Stimulated activated naive CD8-positive, alpha-beta T cell treated with anti-CD3 and anti-CD28 coated beads, Interleukin-15, Interleukin-2, amounts not matched to agents 100 ng/mL and 50 ng/mL, for 24 hours (primary cell): ENCODE results near the gene PRKAG2.
"Not testable (repeated sequence)": the region's sequence is repeated elsewhere in the genome, so short reads cannot be mapped to it uniquely, and the experiment has no call there.

Experiments used
- H3K27ac Mint-ChIP-seq: one replicate; pipeline ENCODE4 v1.8.0; 2021; ENCODE audit warnings: mild to moderate bottlenecking, mixed read lengths
- H3K27me3 Mint-ChIP-seq: one replicate; pipeline ENCODE4 v1.8.0; 2021; ENCODE audit warnings: mixed read lengths
- H3K36me3 Mint-ChIP-seq: one replicate; pipeline ENCODE4 v1.8.0; 2021; ENCODE audit warnings: low read depth, mixed read lengths
- H3K4me1 Mint-ChIP-seq: one replicate; pipeline ENCODE4 v1.8.0; 2021; ENCODE audit warnings: low read depth, mixed read lengths
- H3K4me3 Mint-ChIP-seq: one replicate; pipeline ENCODE4 v1.8.0; 2021; ENCODE audit warnings: mild to moderate bottlenecking, mixed read lengths
- H3K9me3 Mint-ChIP-seq: one replicate; pipeline ENCODE4 v1.8.0; 2021; ENCODE audit warnings: mixed read lengths

Gene PRKAG2

GRCh38 chr7:151790095-151790829 lies 86.7 kb downstream of the PRKAG2 start:
- Mint-ChIP-seq H3K4me1 (peaks cover 33% of the 10 kb centered on the region), H3K36me3 (no peaks in the 10 kb centered on the region), H3K27ac (no peak overlapping the region), H3K9me3 (no peaks in the 10 kb centered on the region), H3K27me3 (no peaks in the 10 kb centered on the region), H3K4me3 (no peak overlapping the region)

GRCh38 chr7:151789380-151789947 lies 87.5 kb downstream of the PRKAG2 start:
- Mint-ChIP-seq H3K4me3 (no peak overlapping the region), H3K27me3 (no peaks in the 10 kb centered on the region), H3K36me3 (no peaks in the 10 kb centered on the region), H3K9me3 (no peaks in the 10 kb centered on the region), H3K4me1 (peaks cover 25% of the 10 kb centered on the region), H3K27ac (no peak overlapping the region)

- Mint-ChIP-seq H3K27me3 (no peaks in the 10 kb centered on the region), H3K27ac (no peak overlapping the region), H3K4me1 (peaks cover 27% of the 10 kb centered on the region), H3K4me3 (no peak overlapping the region), H3K36me3 (no peaks in the 10 kb centered on the region), H3K9me3 (no peaks in the 10 kb centered on the region)
Measured at GRCh38 chr7:151787348-151787747, 89.6 kb downstream of the PRKAG2 start.

GRCh38 chr7:151786936-151787335 lies 90.0 kb downstream of the PRKAG2 start:
- no peak overlapping the region for H3K27ac Mint-ChIP-seq
- H3K4me1 Mint-ChIP-seq, result peaks cover 27% of the 10 kb centered on the region

DNA sequence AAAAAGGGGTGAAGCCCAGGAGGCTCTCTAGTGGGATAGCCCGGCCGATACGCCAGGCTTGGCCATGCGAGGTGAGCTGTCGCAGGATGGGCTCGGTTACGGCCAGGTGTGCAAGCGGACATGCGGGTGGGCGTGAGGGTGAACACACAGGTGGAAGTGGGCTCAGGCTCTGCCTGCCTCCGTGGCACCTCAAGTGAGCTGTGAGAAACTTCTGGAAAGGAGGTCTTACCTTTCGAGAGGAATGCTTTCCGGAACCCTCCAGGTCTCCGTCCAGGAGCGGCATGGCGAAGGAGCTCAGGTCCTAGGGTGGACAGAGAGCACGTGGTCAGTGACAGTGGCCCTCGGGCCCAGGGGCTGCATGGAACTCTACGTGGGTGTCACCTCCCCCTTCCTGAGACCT lies 90.7 kb downstream of the PRKAG2 start:
- Mint-ChIP-seq H3K27ac (no peak overlapping the region), H3K4me3 (no peak overlapping the region), H3K27me3 (no peaks in the 10 kb centered on the region), H3K9me3 (no peaks in the 10 kb centered on the region), H3K36me3 (no peaks in the 10 kb centered on the region), H3K4me1 (peaks cover 27% of the 10 kb centered on the region)

More at GRCh38 chr7:151786936-151787335, 90.0 kb downstream of the PRKAG2 start:
- Mint-ChIP-seq H3K4me3 (no peak overlapping the region), H3K27me3 (no peaks in the 10 kb centered on the region), H3K9me3 (no peaks in the 10 kb centered on the region), H3K36me3 (no peaks in the 10 kb centered on the region)

DNA sequence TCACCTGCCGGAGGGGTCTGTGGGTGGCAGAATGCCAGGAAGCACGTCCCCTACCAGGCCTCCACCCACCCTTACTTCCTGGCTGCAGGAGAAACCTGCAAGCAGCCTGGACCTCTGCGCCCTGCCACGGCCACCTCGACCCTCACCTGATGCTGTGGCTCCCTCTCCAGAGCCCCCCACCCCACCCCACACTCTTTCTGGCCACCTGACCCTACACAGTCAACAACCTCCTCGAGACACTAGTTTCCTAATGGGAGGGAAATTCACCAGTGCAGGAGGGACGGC lies 91.3 kb downstream of the PRKAG2 start:
- no peak overlapping the region for H3K4me3 Mint-ChIP-seq
- H3K9me3 Mint-ChIP-seq, result no peaks in the 10 kb centered on the region
- no peaks in the 10 kb centered on the region for H3K27me3 Mint-ChIP-seq
- H3K4me1 Mint-ChIP-seq, result peaks cover 27% of the 10 kb centered on the region
- H3K36me3 Mint-ChIP-seq, result no peaks in the 10 kb centered on the region
- no peak overlapping the region for H3K27ac Mint-ChIP-seq

DNA sequence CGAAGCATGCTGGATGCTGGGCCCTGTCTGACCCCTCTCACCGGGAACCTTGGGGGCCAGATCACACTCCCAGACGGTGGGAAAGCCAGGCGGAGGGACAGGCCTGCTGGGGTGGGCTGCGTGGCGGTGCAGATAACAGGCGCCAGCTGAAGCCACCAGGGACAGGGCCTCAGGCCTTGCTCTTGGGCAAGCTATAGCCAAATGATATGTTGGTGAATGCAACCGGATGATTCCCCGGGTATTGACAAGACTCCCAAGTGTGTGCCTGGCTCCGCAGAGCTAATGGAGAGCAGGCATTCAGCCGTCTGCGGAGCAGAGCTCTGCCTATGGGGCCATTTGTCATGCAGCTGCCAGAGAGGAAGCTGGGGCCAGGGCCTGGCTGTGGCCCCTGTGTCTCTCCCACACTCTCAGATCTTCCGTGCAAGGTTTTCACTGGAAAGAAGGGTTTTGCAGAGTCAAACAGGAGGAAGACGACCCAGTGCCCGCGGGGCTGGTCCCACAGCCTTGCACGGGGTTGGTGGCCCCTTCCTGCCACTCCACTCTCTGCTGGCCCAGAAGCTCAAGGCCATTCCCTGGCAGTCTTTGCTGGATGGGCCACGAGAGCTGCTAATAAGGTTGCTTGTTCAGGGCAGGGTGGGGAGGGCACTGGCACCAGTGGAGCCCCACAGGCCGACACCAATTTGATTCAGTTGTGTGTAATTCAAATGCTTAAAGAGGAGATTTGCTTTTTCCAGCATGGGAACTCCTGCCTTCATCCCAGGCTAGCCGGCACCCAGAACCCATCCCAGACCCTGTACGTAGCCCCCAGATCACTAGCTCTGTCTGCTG lies 91.8 kb downstream of the PRKAG2 start:
- Mint-ChIP-seq H3K27me3 (no peaks in the 10 kb centered on the region), H3K36me3 (no peaks in the 10 kb centered on the region), H3K4me1 (peaks cover 27% of the 10 kb centered on the region), H3K9me3 (no peaks in the 10 kb centered on the region), H3K27ac (no peak overlapping the region), H3K4me3 (no peak overlapping the region)

DNA sequence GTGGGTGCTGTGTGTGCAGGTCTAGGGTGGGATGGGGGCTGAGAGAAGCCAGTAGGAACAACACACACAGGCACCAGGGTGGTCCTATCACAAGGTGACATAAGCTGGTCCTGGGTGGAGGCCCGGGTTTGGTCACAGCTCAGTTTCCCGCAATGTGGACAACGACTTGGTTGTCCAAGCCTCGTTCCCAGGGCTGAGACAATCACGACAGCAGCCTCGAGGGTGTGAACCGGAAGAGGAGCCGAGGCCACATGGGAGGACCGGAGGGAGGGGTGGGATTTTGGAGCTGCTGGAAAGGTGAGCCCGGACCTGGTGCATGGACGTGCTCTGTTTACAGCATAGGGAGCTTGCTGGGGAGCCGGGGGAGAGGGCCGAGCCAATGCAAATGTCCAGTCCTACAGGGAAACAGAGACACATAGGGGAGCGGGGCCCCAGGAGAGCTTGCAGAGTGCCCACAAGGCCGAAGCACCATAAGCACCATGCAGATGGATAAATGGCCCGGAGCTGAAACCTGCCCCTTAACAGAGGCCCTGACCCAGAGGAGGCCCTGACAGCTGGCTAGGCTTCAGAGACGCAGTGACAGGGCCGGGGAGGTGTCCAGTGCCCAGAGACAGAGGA lies 92.8 kb downstream of the PRKAG2 start:
- H3K27ac Mint-ChIP-seq, result no peak overlapping the region
- no peak overlapping the region for H3K4me3 Mint-ChIP-seq
- H3K36me3 Mint-ChIP-seq, result no peaks in the 10 kb centered on the region
- H3K9me3 Mint-ChIP-seq, result no peaks in the 10 kb centered on the region
- no peaks in the 10 kb centered on the region for H3K27me3 Mint-ChIP-seq
- H3K4me1 Mint-ChIP-seq, result peaks cover 24% of the 10 kb centered on the region

GRCh38 chr7:151782598-151783448 lies 94.1 kb downstream of the PRKAG2 start:
- no peaks in the 10 kb centered on the region for H3K27me3 Mint-ChIP-seq
- peaks cover 12% of the 10 kb centered on the region for H3K4me1 Mint-ChIP-seq
- no peaks in the 10 kb centered on the region for H3K9me3 Mint-ChIP-seq
- H3K4me3 Mint-ChIP-seq, result peak overlapping the region; percentile 79
- peak overlapping the region; percentile 87 for H3K27ac Mint-ChIP-seq
- H3K36me3 Mint-ChIP-seq, result no peaks in the 10 kb centered on the region

GRCh38 chr7:151782256-151782597 lies 94.7 kb downstream of the PRKAG2 start:
- H3K9me3 Mint-ChIP-seq, H3K4me1 Mint-ChIP-seq, H3K27me3 Mint-ChIP-seq, H3K36me3 Mint-ChIP-seq: not testable (repeated sequence)
- H3K4me3 Mint-ChIP-seq, result peak overlapping the region; percentile 79
- peak overlapping the region; percentile 87 for H3K27ac Mint-ChIP-seq

GRCh38 chr7:151781161-151781845 lies 95.6 kb downstream of the PRKAG2 start:
- Mint-ChIP-seq H3K27ac (no peak overlapping the region), H3K9me3 (no peaks in the 10 kb centered on the region), H3K36me3 (no peaks in the 10 kb centered on the region), H3K4me1 (peaks cover 8% of the 10 kb centered on the region), H3K27me3 (no peaks in the 10 kb centered on the region), H3K4me3 (no peak overlapping the region)

DNA sequence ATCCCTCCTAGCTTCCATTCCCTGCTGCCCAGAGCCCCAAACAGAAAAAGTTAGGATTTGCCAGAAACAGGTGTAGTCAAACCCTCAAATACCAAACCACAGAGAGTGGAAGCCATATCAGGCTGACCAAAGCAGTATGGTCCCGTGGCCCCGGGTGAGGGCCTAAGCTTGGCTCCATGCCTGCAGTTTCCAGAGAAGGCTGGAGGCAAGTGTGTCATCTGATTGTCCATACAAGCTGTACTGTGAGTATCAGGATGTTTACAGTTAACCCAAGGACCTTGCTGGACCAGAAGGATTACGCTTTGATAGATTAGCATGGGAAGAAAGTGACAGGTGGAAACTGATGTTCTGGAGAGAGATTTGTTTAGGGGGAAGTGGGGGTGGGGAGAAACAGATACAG lies 96.3 kb downstream of the PRKAG2 start:
- Mint-ChIP-seq H3K4me1 (peaks cover 8% of the 10 kb centered on the region), H3K27ac (no peak overlapping the region), H3K36me3 (no peaks in the 10 kb centered on the region)

GRCh38 chr7:151779678-151780077 lies 97.2 kb downstream of the PRKAG2 start:
- no peak overlapping the region for H3K4me3 Mint-ChIP-seq
- no peaks in the 10 kb centered on the region for H3K36me3 Mint-ChIP-seq
- no peaks in the 10 kb centered on the region for H3K9me3 Mint-ChIP-seq
- H3K27ac Mint-ChIP-seq, result no peak overlapping the region
- H3K27me3 Mint-ChIP-seq, result no peaks in the 10 kb centered on the region
- peaks cover 8% of the 10 kb centered on the region for H3K4me1 Mint-ChIP-seq

More for the DNA sequence above, 96.3 kb downstream of the PRKAG2 start:
- H3K27me3 Mint-ChIP-seq, result no peaks in the 10 kb centered on the region
- H3K4me3 Mint-ChIP-seq, result no peak overlapping the region
- no peaks in the 10 kb centered on the region for H3K9me3 Mint-ChIP-seq

DNA sequence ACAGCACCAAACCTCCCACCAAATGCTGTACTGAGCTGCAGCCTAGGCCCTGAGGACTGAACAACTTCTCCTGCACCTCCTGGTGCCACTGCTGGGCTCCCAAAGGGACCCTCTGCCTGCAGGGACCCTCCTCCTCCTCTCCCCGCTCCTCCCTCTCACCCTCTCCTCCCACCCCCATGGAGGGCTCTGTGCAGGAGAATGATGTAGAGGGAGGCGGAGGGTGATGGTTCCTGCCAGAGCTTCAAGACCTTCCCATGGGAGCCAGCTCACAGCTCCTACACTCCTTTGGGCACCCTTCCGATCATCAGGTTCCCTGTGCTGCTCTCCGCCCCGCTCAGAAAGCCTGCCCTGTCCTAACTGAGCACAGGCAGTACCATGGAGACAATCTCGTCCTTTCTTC lies 97.7 kb downstream of the PRKAG2 start:
- Mint-ChIP-seq H3K36me3 (no peaks in the 10 kb centered on the region), H3K4me3 (no peak overlapping the region), H3K9me3 (no peaks in the 10 kb centered on the region), H3K4me1 (peaks cover 8% of the 10 kb centered on the region), H3K27ac (no peak overlapping the region), H3K27me3 (no peaks in the 10 kb centered on the region)
